HUES48 (cell line): ENCODE data around the gene SULT1B1.
"Not testable (repeated sequence)": the region's sequence is repeated elsewhere in the genome, so short reads cannot be mapped to it uniquely, and the experiment has no call there.

Experiments used
- H3K27ac ChIP-seq: one replicate; pipeline ENCODE4 v1.7.0; 2013; ENCODE audit warnings: low read depth, low read length, inconsistent platforms
- H3K27me3 ChIP-seq: 2 replicates; pipeline ENCODE4 v1.6.1; 2013; ENCODE audit warnings: mild to moderate bottlenecking, low read length; ENCODE audit not compliant: control insufficient read depth, insufficient read depth
- H3K36me3 ChIP-seq: 2 replicates; pipeline ENCODE4 v1.6.1; 2013; ENCODE audit warnings: low read length; ENCODE audit not compliant: control insufficient read depth, insufficient read depth
- H3K4me1 ChIP-seq: 2 replicates; pipeline ENCODE4 v1.6.1; 2013; ENCODE audit warnings: mild to moderate bottlenecking, low read length; ENCODE audit not compliant: control insufficient read depth, insufficient read depth
- H3K4me3 ChIP-seq: 2 replicates; pipeline ENCODE4 v1.5.1; 2013; ENCODE audit warnings: mild to moderate bottlenecking, low read depth, low read length
- H3K9ac ChIP-seq: 2 replicates; pipeline ENCODE4 v1.6.1; 2013; ENCODE audit warnings: mild to moderate bottlenecking, low read depth, low read length, moderate library complexity
- H3K9me3 ChIP-seq: 2 replicates; pipeline ENCODE4 v1.6.1; 2013; ENCODE audit warnings: low read length; ENCODE audit not compliant: control insufficient read depth, insufficient read depth

The SULT1B1 gene

DNA sequence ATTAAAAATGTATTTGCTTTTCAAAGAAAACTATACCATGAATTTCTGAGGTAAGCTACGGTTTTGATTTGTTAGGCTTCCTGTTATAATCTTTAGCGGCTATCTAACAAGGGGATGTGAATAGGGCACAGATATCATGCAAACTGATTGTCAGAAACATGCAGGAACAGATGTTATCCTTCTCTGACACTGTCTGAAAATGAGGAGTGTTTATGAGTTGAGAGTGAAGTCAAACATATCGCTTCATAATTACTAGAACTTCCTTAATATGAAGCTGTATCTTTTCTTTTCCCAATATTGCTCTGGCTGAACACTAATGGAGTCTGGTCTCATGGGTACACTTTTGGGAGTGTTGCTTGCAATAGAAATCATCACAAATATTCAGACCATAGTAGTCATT is 16.3 kb upstream of the SULT1B1 start:
- Histone ChIP-seq H3K27me3 (no peaks in the 10 kb centered on the region), H3K9ac (no peak overlapping the region), H3K4me1 (0 out of 2 replicates have a peak, but pooled peaks cover 5% of the 10 kb centered on the region), H3K27ac (no peak overlapping the region), H3K9me3 (no peaks in the 10 kb centered on the region), H3K4me3 (no peak overlapping the region), H3K36me3 (no peaks in the 10 kb centered on the region)

- Histone ChIP-seq H3K9ac (no peak overlapping the region), H3K27ac (no peak overlapping the region), H3K4me3 (no peak overlapping the region), H3K9me3 (no peaks in the 10 kb centered on the region), H3K27me3 (no peaks in the 10 kb centered on the region), H3K36me3 (no peaks in the 10 kb centered on the region), H3K4me1 (0 out of 2 replicates have a peak, but pooled peaks cover 5% of the 10 kb centered on the region)
Measured at GRCh38 chr4:69775321-69775867, 15.0 kb upstream of the SULT1B1 start.

DNA sequence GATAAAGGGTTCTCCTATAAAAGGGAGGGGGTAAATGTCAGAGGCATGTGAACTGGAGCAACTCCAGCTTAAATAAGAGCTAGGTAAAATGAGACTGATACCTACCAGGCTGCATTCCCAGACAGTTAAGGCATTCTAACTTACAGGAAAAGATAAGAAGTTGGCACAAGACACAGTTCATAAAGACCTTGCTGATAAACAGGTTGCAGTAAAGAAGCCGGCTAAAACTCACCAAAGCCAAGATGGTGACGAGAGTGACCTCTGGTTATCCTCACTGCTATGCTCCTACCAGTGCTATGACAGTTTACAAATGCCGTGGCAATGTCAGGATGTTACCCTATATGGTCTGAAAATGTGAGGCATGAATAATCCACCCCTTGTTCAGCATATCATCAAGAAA is 13.1 kb upstream of the SULT1B1 start:
- H3K36me3 ChIP-seq, result no peaks in the 10 kb centered on the region
- H3K27me3 ChIP-seq, result no peaks in the 10 kb centered on the region
- no peaks in the 10 kb centered on the region for H3K9me3 ChIP-seq
- H3K4me3 ChIP-seq, result no peak overlapping the region
- H3K27ac ChIP-seq, result no peak overlapping the region
- H3K9ac ChIP-seq, result no peak overlapping the region
- 0 out of 2 replicates have a peak, but pooled peaks cover 5% of the 10 kb centered on the region for H3K4me1 ChIP-seq

- H3K36me3 ChIP-seq, H3K27me3 ChIP-seq: not testable (repeated sequence)
Measured at GRCh38 chr4:69768554-69768953, 8.1 kb upstream of the SULT1B1 start.

GRCh38 chr4:69765751-69766150 is 5.3 kb upstream of the SULT1B1 start:
- Histone ChIP-seq H3K27ac (no peak overlapping the region), H3K9ac (no peak overlapping the region), H3K4me1 (no peaks in the 10 kb centered on the region), H3K36me3 (no peaks in the 10 kb centered on the region), H3K27me3 (no peaks in the 10 kb centered on the region), H3K9me3 (no peaks in the 10 kb centered on the region), H3K4me3 (no peak overlapping the region)

More at GRCh38 chr4:69768554-69768953, 8.1 kb upstream of the SULT1B1 start:
- not testable (repeated sequence) for H3K27ac ChIP-seq, H3K4me1 ChIP-seq, H3K9me3 ChIP-seq, H3K9ac ChIP-seq, H3K4me3 ChIP-seq

GRCh38 chr4:69764311-69764710 is 3.9 kb upstream of the SULT1B1 start:
- Histone ChIP-seq H3K36me3 (no peaks in the 10 kb centered on the region), H3K4me1 (no peaks in the 10 kb centered on the region), H3K4me3 (no peak overlapping the region), H3K27ac (no peak overlapping the region), H3K9ac (no peak overlapping the region), H3K27me3 (no peaks in the 10 kb centered on the region), H3K9me3 (no peaks in the 10 kb centered on the region)

DNA sequence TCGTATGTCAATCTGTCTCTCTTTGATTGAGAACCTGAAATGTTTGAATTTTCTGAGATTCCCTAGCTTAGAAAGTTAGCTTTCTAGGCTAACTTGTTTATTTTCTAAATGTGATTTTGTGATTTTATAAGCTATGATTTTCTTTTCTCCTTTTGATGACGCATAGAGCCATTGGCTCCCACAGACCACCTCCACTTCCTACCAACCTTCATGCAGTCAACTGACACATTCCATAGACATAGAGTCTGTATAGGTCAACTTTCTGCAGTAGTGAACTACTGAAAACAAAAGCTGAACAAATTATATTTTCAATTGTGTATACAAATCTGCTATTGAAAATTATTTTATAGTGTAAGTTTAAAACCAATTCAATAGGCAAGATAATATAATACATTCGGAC is 2.8 kb upstream of the SULT1B1 start:
- no peak overlapping the region for H3K4me3 ChIP-seq
- H3K4me1 ChIP-seq, result no peaks in the 10 kb centered on the region
- H3K9me3 ChIP-seq, result no peaks in the 10 kb centered on the region
- no peak overlapping the region for H3K9ac ChIP-seq
- no peaks in the 10 kb centered on the region for H3K36me3 ChIP-seq
- H3K27me3 ChIP-seq, result no peaks in the 10 kb centered on the region
- H3K27ac ChIP-seq, result peak overlapping the region; percentile 42

DNA sequence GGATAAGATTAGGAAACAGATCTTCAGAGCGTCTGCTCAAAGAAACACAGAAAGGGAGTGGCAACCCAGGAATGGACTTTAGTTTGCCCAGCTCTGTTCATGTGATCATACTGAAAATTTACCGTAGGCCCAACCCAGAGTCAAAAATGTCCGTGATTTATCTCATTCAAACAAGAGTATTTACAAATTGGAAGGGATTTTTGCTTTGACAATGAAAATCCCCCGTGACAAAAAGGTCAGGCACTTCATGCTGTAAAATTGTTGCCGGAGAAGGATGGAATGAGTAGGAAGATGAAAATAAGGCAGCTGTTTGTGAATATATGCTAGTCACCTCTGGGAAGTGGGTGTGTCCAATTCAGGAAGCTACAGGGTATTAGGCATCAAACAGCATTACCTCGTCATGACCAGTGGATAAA is 1.2 kb downstream of the SULT1B1 start:
- H3K27ac ChIP-seq, result no peak overlapping the region
- H3K27me3 ChIP-seq, result no peaks in the 10 kb centered on the region
- no peaks in the 10 kb centered on the region for H3K36me3 ChIP-seq
- H3K9ac ChIP-seq, result no peak overlapping the region
- no peaks in the 10 kb centered on the region for H3K4me1 ChIP-seq
- H3K4me3 ChIP-seq, result no peak overlapping the region
- no peaks in the 10 kb centered on the region for H3K9me3 ChIP-seq

- H3K4me3 ChIP-seq, result no peak overlapping the region
- H3K9me3 ChIP-seq, result no peaks in the 10 kb centered on the region
- H3K36me3 ChIP-seq, result no peaks in the 10 kb centered on the region
- no peaks in the 10 kb centered on the region for H3K27me3 ChIP-seq
- no peaks in the 10 kb centered on the region for H3K4me1 ChIP-seq
- H3K27ac ChIP-seq, result no peak overlapping the region
- no peak overlapping the region for H3K9ac ChIP-seq
Measured at GRCh38 chr4:69757464-69757863, 3.0 kb downstream of the SULT1B1 start.

GRCh38 chr4:69754926-69755580 is 5.4 kb downstream of the SULT1B1 start:
- H3K4me1 ChIP-seq, result no peaks in the 10 kb centered on the region
- H3K9ac ChIP-seq, result no peak overlapping the region
- H3K27ac ChIP-seq, result no peak overlapping the region
- H3K36me3 ChIP-seq, result no peaks in the 10 kb centered on the region
- no peaks in the 10 kb centered on the region for H3K27me3 ChIP-seq
- no peak overlapping the region for H3K4me3 ChIP-seq
- no peaks in the 10 kb centered on the region for H3K9me3 ChIP-seq

GRCh38 chr4:69753686-69754085 is 6.7 kb downstream of the SULT1B1 start:
- Histone ChIP-seq H3K27ac (no peak overlapping the region), H3K9me3 (no peaks in the 10 kb centered on the region), H3K36me3 (no peaks in the 10 kb centered on the region), H3K4me3 (no peak overlapping the region), H3K27me3 (no peaks in the 10 kb centered on the region), H3K4me1 (no peaks in the 10 kb centered on the region), H3K9ac (no peak overlapping the region)
